ENCODE data around the gene VAX1. TPM values are rescaled to one million over a fixed set of nuclear protein-coding genes. Genes with fewer than 3 reads are reported as not detected.
"Not testable (repeated sequence)": the region's sequence is repeated elsewhere in the genome, so short reads cannot be mapped to it uniquely, and the experiment has no call there.

VAX1 gene
- total RNA-seq, 1 donor from 2014 or later, result not detected

- intact Hi-C loops (cut with micrococcal nuclease), result no loop called here
Observed at GRCh38 chr10:117136391-117136975, 1.6 kb downstream of the VAX1 start.

- intact Hi-C loops (cut with micrococcal nuclease), result loop anchor here (1.0 kb wide), 1 partner anchor 30 kb away; no protein-coding TSS in a partner anchor
Observed at GRCh38 chr10:117135480-117136140, 2.5 kb downstream of the VAX1 start.

GRCh38 chr10:117135026-117135372, 3.1 kb downstream of the VAX1 start:
- intact Hi-C loops (cut with micrococcal nuclease), result loop anchor here (1.0 kb wide), 1 partner anchor 30 kb away; no protein-coding TSS in a partner anchor

GRCh38 chr10:117134306-117135025, 3.6 kb downstream of the VAX1 start:
- intact Hi-C loops (cut with micrococcal nuclease), result loop anchor here (1.0 kb wide), 1 partner anchor 31 kb away; no protein-coding TSS in a partner anchor

- intact Hi-C loops (cut with micrococcal nuclease), result no loop called here
Observed at GRCh38 chr10:117134056-117134305, 4.1 kb downstream of the VAX1 start.

- intact Hi-C loops (cut with micrococcal nuclease), result loop anchor here (1.0 to 2.0 kb wide), 2 partner anchors 29 to 415 kb away; no protein-coding TSS in a partner anchor
Observed at GRCh38 chr10:117133273-117134055, 4.6 kb downstream of the VAX1 start.

- intact Hi-C loops (cut with micrococcal nuclease), result loop anchor here (1.0 to 2.0 kb wide), 2 partner anchors 30 to 416 kb away; no protein-coding TSS in a partner anchor
Observed at GRCh38 chr10:117132751-117133231, 5.3 kb downstream of the VAX1 start.

GRCh38 chr10:117131376-117132327, 6.4 kb downstream of the VAX1 start:
- intact Hi-C loops (cut with micrococcal nuclease), result loop anchor here (2.0 kb wide), 1 partner anchor 417 kb away; no protein-coding TSS in a partner anchor

GRCh38 chr10:117130862-117131375, 7.2 kb downstream of the VAX1 start:
- intact Hi-C loops (cut with micrococcal nuclease), result no loop called here

- intact Hi-C loops (cut with micrococcal nuclease), result no loop called here
Observed at GRCh38 chr10:117130346-117130745, 7.7 kb downstream of the VAX1 start.

- intact Hi-C loops (cut with micrococcal nuclease), result not testable (repeated sequence)
Observed at GRCh38 chr10:117126645-117127044, 11.4 kb downstream of the VAX1 start.

- intact Hi-C loops (cut with micrococcal nuclease), result no loop called here
Observed at GRCh38 chr10:117126034-117126433, 12.0 kb downstream of the VAX1 start.

GRCh38 chr10:117112220-117112619, 25.9 kb downstream of the VAX1 start:
- intact Hi-C loops (cut with micrococcal nuclease), result no loop called here

- intact Hi-C loops (cut with micrococcal nuclease), result no loop called here
Observed at GRCh38 chr10:117107238-117107637, 30.8 kb downstream of the VAX1 start.

GRCh38 chr10:117096599-117097201, 41.4 kb downstream of the VAX1 start:
- intact Hi-C loops (cut with micrococcal nuclease), result no loop called here

GRCh38 chr10:117094856-117095255, 43.2 kb downstream of the VAX1 start:
- intact Hi-C loops (cut with micrococcal nuclease), result no loop called here

GRCh38 chr10:117092386-117092785, 45.7 kb downstream of the VAX1 start:
- intact Hi-C loops (cut with micrococcal nuclease), result no loop called here

- intact Hi-C loops (cut with micrococcal nuclease), result no loop called here
Observed at GRCh38 chr10:117090834-117091233, 47.2 kb downstream of the VAX1 start.

GRCh38 chr10:117087521-117087920, 50.5 kb downstream of the VAX1 start:
- intact Hi-C loops (cut with micrococcal nuclease), result no loop called here

GRCh38 chr10:117086546-117086945, 51.5 kb downstream of the VAX1 start:
- intact Hi-C loops (cut with micrococcal nuclease), result no loop called here
